K562 (cell line): ENCODE measurements around the gene FIS1. TPM values are rescaled to one million over a fixed set of nuclear protein-coding genes. Genes with fewer than 3 reads are reported as not detected.

ENCODE experiments used
- CBFB ChIP-seq: sonication (generic); formaldehyde crosslinking; IDR thresholded peaks from 2 replicates; pipeline ENCODE4 v1.4.0; 2020; ENCODE audit warnings: mild to moderate bottlenecking, missing genetic modification reagents
- ETV6 ChIP-seq, 3 experiments: fragments of 150-350 bp in 1 of 3; sonication (generic) in 1 of 3; formaldehyde crosslinking in 1 of 3; IDR thresholded peaks; 2 replicates each; pipeline versions ENCODE4 v1.6.1 to v1.8.0; 2014 to 2022; ENCODE audit warnings: borderline replicate concordance in 2 of 3, low read depth in 2 of 3, antibody characterized with exemption in 1 of 3, low read length in 1 of 3, mild to moderate bottlenecking in 1 of 3, missing genetic modification reagents in 1 of 3
- GMEB1 ChIP-seq: fragments of 250-450 bp; sonication (Bioruptor Pico); IDR thresholded peaks from 2 replicates; pipeline ENCODE4 v1.4.0; 2020; ENCODE audit warnings: mild to moderate bottlenecking
- GTF3C2 ChIP-seq: IDR thresholded peaks from 3 replicates; pipeline ENCODE4 v1.6.1; 2011; ENCODE audit warnings: borderline replicate concordance, mild to moderate bottlenecking, moderate library complexity; ENCODE audit not compliant: insufficient read length; ENCODE audit errors: extremely low read depth
- PML ChIP-seq: IDR thresholded peaks from 2 replicates; pipeline ENCODE4 v1.6.1; 2012; ENCODE audit warnings: low read length, inconsistent platforms
- REST ChIP-seq, 2 experiments: fragments of 450-650 bp; formaldehyde crosslinking in 1 of 2; IDR thresholded peaks; 2 replicates each; pipeline versions ENCODE4 v1.4.0 to v1.6.1; 2014 to 2020; ENCODE audit warnings: mild to moderate bottlenecking in 2 of 2, borderline replicate concordance in 1 of 2, low read depth in 1 of 2
- SMARCA5 ChIP-seq: fragments of 450-650 bp; IDR thresholded peaks from 2 replicates; pipeline ENCODE4 v1.6.1; 2016
- SP1 ChIP-seq: sonication (generic); formaldehyde crosslinking; IDR thresholded peaks from 2 replicates; pipeline ENCODE4 v1.8.1; 2022; ENCODE audit warnings: mild to moderate bottlenecking, missing genetic modification reagents
- ZNF282 ChIP-seq: sonication (generic); formaldehyde crosslinking; IDR thresholded peaks from 2 replicates; pipeline ENCODE4 v1.8.1; 2023; ENCODE audit warnings: missing genetic modification reagents
- ZNF644 ChIP-seq: fragments of 200-800 bp; sonication (Bioruptor generic); IDR thresholded peaks from 2 replicates; pipeline ENCODE4 v1.6.1; 2016; ENCODE audit warnings: low read depth, missing genetic modification characterization, missing compliant biosample characterization
- polyA plus RNA-seq, 8 experiments: library from polyadenylated mRNA; depleted of rRNA in 4 of 8; stranded (reverse) in 5 of 8; unstranded in 3 of 8; fragments of >200 nt; fragmentation: Nextera tagmentation in 2 of 8; fragmentation: Illumina TruSeq in 1 of 8; extraction: Ambion mirVana in 2 of 8; extraction: Trizol in 1 of 8; gene quantifications; 2 replicates each; pipeline versions ENCODE4 v1.2.1 to v1.2.3, GENCODE V29; 2011 to 2014; ENCODE audit warnings: inconsistent platforms in 1 of 8, missing spikeins in 1 of 8
- total RNA-seq, 7 experiments: library from RNA; depleted of rRNA in 6 of 7; stranded (reverse); fragments of >200 nt in 6 of 7; fragmentation: Illumina TruSeq in 2 of 7; extraction: Trizol in 2 of 7; gene quantifications; 2 replicates each; pipeline versions ENCODE4 v1.2.1 to v1.2.3, GENCODE V29; 2011 to 2021; ENCODE audit warnings: low replicate concordance in 1 of 7
- TF ChIP-seq, protein P1 (sequence below), 2 experiments: fragments of 450-650 bp in 1 of 2; sonication (generic) in 1 of 2; formaldehyde crosslinking in 1 of 2; IDR thresholded peaks in 1 of 2; conservative IDR thresholded peaks in 1 of 2; 2 replicates each; pipeline versions ENCODE4 v1.6.1 to v1.8.1; 2016 to 2023; ENCODE audit warnings: mild to moderate bottlenecking in 2 of 2, moderate library complexity in 2 of 2, inconsistent platforms in 1 of 2, missing genetic modification reagents in 1 of 2

FIS1 gene
- total and polyA plus RNA-seq, 9 of the 15 experiments (the other 6 are each of a cell fraction or from before 2014, with no cell fraction given), result 86.0 to 257 (median 144) TPM

DNA sequence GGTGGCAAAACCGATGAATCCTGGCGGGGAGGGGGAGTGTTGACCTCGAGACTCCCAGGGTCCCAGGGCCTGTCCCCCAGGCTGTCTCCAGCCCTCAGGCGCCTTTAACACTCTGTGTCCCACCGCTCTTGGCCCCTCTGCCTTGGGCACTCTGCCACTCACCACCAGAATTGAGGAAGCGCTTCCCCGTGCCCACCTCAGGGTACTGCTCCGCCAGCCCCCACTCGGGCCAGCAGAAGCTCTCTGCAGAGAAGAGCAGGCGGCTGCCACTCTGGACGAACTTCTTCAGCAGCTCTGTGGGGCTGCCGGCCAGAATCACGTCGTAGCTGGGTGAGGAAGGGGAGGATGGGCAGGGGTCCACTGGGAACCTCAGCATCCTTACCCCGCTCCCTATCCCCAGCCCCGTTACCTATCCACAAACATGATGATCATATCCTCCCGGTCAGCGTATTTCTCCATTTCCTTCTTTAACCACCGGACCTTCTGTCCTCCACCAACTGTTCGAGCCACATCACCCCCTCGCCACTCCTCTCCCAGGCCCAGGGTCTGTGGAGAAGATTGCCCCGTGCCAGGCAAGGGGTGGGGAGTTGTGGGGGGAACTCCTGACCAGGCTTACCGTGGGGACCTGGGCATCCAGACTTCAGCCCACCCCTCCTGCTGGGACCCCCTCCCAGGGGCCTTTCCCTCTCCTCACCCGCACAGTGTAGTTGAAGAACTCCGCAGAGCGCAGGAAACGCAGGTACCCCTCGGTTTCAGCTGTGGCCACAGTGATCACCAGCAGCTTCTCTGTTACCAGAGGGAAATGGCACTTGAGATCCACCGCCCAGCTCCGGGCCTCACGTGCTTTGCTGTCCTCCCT lies 28.7 kb downstream of the FIS1 start (continued):
- TF ChIP-seq REST (IDR thresholded peaks at IDR 0.05; ENCODE audit: borderline replicate concordance) (no peak), REST (CRISPR knock-in tag; IDR thresholded peaks at IDR 0.05; ENCODE audit: low read depth) (no peak), SP1 (peak; percentile 49; the same call in 1 of the 2 replicates), ETV6 (IDR thresholded peaks at IDR 0.05; ENCODE audit: borderline replicate concordance in 1 of 2, low read depth in 2 of 2, low read length in 1 of 2) (no peak), ETV6 (CRISPR knock-in tag; IDR thresholded peaks at IDR 0.05; ENCODE audit: borderline replicate concordance) (no peak), GMEB1 (CRISPR knock-in tag) (no peak), ZNF282 (no peak), SMARCA5 (no peak), GTF3C2 (no peak), CBFB (no peak), PML (no peak), ZNF644 (0 out of 2 replicates have a peak, but pooled peaks have one; percentile 29)
- TF ChIP-seq, protein P1, sequence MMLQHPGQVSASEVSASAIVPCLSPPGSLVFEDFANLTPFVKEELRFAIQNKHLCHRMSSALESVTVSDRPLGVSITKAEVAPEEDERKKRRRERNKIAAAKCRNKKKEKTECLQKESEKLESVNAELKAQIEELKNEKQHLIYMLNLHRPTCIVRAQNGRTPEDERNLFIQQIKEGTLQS (IDR thresholded peaks at IDR 0.05), result no peak
- TF ChIP-seq, protein P1 (CRISPR knock-in tag; conservative IDR thresholded peaks at IDR 0.05), result no peak; the same call in 1 of the 2 replicates
